ENCODE results near the gene SFXN1.
A peak's percentile ranks its signal among the peaks of the same experiment; 100 is the strongest.

SFXN1 gene

DNA sequence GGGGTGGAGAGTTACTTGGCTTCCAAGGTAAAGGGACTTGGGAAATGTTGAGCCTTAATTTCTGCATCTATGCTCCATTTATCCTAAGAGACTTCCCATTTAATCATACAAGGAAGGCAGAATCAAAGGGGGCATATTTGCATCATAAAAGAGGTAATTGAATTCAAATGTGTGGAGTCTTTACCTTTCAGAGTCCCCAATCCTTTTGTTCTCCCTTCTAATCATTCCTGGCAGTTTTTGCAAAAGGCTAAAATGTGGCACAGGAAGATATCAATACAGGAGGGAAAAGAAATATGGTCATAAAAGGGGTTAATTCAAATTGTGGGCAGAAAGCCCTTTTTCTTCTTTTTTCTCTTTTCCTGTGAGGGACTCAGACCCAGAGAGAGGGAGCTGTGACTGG, 69.5 kb downstream of the SFXN1 start:
- H3K9ac ChIP-seq: no peak overlapping the region
- H4K20me1 ChIP-seq: no peaks in the 10 kb centered on the region
- H3K4me3 ChIP-seq: no peak overlapping the region
- peaks cover 17% of the 10 kb centered on the region; the same call in 1 of the 2 replicates for H3K4me1 ChIP-seq
- H3K27me3 ChIP-seq: no peaks in the 10 kb centered on the region
- TF ChIP-seq Cebpa-rat (IDR thresholded peaks at IDR 0.05): no peak
- no peak overlapping the region for H3K27ac ChIP-seq
- no peaks in the 10 kb centered on the region for H3K36me3 ChIP-seq
- peak overlapping the region; percentile 10; the same call in 1 of the 2 replicates for H3K4me2 ChIP-seq
- H3K9me3 ChIP-seq: no peaks in the 10 kb centered on the region

GRCh38 chr5:175548626-175549311, 70.4 kb downstream of the SFXN1 start:
- Histone ChIP-seq H3K9me3 (no peaks in the 10 kb centered on the region), H3K4me2 (no peak overlapping the region), H3K4me1 (peaks cover 17% of the 10 kb centered on the region; the same call in 1 of the 2 replicates), H3K4me3 (no peak overlapping the region), H4K20me1 (no peaks in the 10 kb centered on the region), H3K36me3 (no peaks in the 10 kb centered on the region), H3K27me3 (no peaks in the 10 kb centered on the region), H3K9ac (no peak overlapping the region), H3K27ac (no peak overlapping the region)
- no peak for TF ChIP-seq Cebpa-rat (IDR thresholded peaks at IDR 0.05)

DNA sequence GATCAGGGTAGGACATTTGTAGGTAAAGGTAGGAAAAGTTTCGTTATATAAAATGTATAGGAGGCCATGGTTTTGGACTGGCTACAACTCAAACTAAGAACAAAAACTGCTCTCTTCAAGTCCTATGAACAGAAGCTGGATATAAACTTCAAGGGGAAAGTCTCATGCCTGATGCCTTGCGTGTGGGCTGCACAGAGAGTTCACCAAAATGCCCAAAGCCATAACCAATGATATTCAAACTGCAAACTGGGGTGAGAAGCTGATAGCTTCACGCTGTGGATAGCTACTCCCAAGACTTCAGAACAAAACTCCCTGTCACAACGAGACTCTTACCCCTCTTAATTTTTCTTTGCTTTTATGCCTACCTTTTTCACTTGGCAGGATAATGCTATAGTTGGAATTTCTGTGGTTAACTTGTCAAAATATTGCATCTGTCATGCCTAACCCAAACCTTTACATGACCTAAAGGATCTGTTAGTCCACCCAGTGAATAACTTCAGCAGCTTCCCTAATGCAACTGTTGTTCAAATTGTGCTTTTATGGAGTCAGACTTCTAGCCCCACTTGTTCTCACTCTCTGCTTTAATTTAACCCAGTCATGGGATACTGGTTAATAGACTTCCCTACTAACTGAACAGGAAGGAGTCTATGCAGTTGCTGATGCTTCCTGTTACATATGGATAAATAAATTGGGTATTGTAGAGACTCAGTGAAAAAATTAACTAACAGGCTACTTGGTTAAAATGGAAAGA, 71.9 kb downstream of the SFXN1 start:
- no peaks in the 10 kb centered on the region for H4K20me1 ChIP-seq
- no peaks in the 10 kb centered on the region for H3K9me3 ChIP-seq
- no peak overlapping the region for H3K4me3 ChIP-seq
- H3K9ac ChIP-seq: no peak overlapping the region
- no peak for TF ChIP-seq Cebpa-rat (IDR thresholded peaks at IDR 0.05)
- peaks cover 23% of the 10 kb centered on the region for H3K4me1 ChIP-seq
- no peak overlapping the region for H3K27ac ChIP-seq
- no peak overlapping the region for H3K4me2 ChIP-seq
- H3K36me3 ChIP-seq: no peaks in the 10 kb centered on the region
- H3K27me3 ChIP-seq: no peaks in the 10 kb centered on the region

DNA sequence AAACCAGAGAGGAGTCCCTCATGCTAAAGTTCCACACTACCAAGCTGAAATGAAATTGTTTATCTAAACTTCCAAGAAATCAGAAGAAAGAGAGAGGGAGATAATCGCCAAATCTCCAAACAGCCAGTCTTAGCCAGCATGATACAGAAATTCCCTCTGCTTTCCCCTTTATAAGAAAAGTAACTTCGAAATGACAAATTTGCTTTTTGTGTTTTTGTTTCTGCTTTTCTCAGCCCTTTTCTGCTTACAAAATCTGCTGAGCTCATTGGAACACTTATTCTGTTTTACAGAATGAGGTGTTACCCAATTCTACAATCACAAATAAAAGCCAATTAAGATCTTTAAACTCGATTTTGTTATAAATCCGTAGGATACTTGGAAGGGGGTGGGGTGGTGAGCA, 72.9 kb downstream of the SFXN1 start:
- Histone ChIP-seq H3K9me3 (no peaks in the 10 kb centered on the region), H3K36me3 (no peaks in the 10 kb centered on the region), H3K4me1 (peaks cover 26% of the 10 kb centered on the region), H3K27ac (no peak overlapping the region), H4K20me1 (no peaks in the 10 kb centered on the region), H3K9ac (no peak overlapping the region), H3K4me2 (no peak overlapping the region), H3K27me3 (no peaks in the 10 kb centered on the region), H3K4me3 (no peak overlapping the region)
- no peak for TF ChIP-seq Cebpa-rat (IDR thresholded peaks at IDR 0.05)

DNA sequence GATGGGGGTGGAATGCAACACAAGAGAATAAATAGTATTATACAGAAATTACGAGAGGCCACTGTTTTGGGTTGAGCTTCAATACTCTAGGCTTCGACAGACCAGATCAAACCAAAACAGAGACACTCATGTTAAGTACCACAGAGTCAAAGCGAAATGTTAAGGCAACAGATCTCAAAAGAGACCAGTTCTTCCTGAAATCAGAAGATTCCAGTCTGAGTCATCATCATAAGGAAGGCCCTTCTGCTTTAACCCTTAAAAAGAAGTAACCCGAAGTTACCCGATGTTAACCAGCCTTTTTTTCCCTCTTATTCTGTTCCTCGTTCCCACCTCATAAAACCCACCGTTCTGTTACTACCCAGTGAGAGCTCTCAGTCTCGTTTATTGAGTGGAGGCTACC, 75.9 kb downstream of the SFXN1 start:
- TF ChIP-seq Cebpa-rat (IDR thresholded peaks at IDR 0.05): no peak
- Histone ChIP-seq H3K27ac (no peak overlapping the region), H3K4me3 (no peak overlapping the region), H3K4me1 (peaks cover 14% of the 10 kb centered on the region), H3K36me3 (no peaks in the 10 kb centered on the region), H4K20me1 (no peaks in the 10 kb centered on the region), H3K27me3 (no peaks in the 10 kb centered on the region), H3K9ac (no peak overlapping the region), H3K9me3 (no peaks in the 10 kb centered on the region), H3K4me2 (no peak overlapping the region)

DNA sequence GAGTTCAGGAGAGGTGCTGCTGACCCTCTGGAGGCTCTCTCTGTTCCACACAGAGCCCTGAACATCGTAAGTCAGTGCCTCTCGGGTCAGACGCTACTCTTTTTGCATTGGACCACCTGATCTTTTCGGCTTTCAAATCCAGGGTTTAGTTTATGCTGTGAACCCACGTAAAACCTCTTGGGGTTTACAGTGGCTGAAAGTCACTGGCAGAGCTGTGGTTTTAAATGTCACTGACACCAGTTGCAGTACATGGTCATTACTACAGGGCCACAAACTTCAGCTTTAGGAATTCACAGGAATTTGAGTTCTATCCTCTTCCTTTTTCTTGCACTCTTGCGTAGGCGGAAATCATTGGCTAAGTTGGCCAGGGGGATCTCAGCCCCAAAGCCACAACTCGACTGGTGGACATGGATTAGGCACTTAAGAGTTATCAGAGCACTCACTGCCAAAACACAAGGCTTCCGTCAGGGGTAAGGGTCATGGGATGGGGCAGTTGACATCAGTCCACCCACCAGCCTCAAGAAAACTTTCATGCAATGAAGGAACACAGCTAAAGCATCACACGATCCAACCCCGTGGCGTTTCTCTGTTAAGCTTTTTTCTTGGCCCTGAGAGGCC, 76.9 kb downstream of the SFXN1 start:
- H3K27me3 ChIP-seq: no peaks in the 10 kb centered on the region
- TF ChIP-seq Cebpa-rat (IDR thresholded peaks at IDR 0.05): no peak
- H3K9ac ChIP-seq: no peak overlapping the region
- H3K9me3 ChIP-seq: no peaks in the 10 kb centered on the region
- no peaks in the 10 kb centered on the region for H4K20me1 ChIP-seq
- no peak overlapping the region for H3K4me3 ChIP-seq
- H3K4me2 ChIP-seq: peak overlapping the region; percentile 69
- H3K4me1 ChIP-seq: peaks cover 22% of the 10 kb centered on the region
- no peak overlapping the region for H3K27ac ChIP-seq
- H3K36me3 ChIP-seq: no peaks in the 10 kb centered on the region

DNA sequence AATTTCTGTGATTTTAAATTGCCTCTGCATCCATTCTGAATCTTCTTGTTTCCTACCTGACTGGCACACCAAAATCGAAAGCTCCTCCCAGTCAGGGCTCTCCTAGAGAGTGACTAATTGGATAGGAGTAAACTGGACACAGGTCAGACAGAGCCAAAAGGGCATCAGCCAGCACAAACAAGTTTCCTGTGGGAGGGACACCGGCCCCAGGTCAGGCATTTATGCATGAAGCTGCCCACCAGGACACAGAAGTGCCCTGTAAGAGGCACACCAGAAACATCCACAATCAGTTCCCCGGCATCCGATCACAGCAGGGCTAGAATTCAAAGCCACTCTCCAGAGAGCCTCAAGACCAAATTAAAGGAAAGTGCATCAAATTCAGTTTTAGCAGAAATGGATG, 78.4 kb downstream of the SFXN1 start:
- Histone ChIP-seq H3K27ac (no peak overlapping the region), H3K27me3 (no peaks in the 10 kb centered on the region), H3K36me3 (no peaks in the 10 kb centered on the region), H3K4me1 (peaks cover 34% of the 10 kb centered on the region), H3K9ac (no peak overlapping the region), H3K4me3 (no peak overlapping the region), H3K4me2 (no peak overlapping the region), H4K20me1 (no peaks in the 10 kb centered on the region), H3K9me3 (no peaks in the 10 kb centered on the region)
- no peak for TF ChIP-seq Cebpa-rat (IDR thresholded peaks at IDR 0.05)

GRCh38 chr5:175557778-175558177, 79.4 kb downstream of the SFXN1 start:
- no peak overlapping the region for H3K4me3 ChIP-seq
- H3K4me1 ChIP-seq: peaks cover 40% of the 10 kb centered on the region
- no peak overlapping the region for H3K4me2 ChIP-seq
- H3K27ac ChIP-seq: no peak overlapping the region
- no peaks in the 10 kb centered on the region for H4K20me1 ChIP-seq
- no peaks in the 10 kb centered on the region for H3K36me3 ChIP-seq
- TF ChIP-seq Cebpa-rat (IDR thresholded peaks at IDR 0.05): no peak
- H3K9ac ChIP-seq: no peak overlapping the region
- H3K27me3 ChIP-seq: no peaks in the 10 kb centered on the region
- no peaks in the 10 kb centered on the region for H3K9me3 ChIP-seq

DNA sequence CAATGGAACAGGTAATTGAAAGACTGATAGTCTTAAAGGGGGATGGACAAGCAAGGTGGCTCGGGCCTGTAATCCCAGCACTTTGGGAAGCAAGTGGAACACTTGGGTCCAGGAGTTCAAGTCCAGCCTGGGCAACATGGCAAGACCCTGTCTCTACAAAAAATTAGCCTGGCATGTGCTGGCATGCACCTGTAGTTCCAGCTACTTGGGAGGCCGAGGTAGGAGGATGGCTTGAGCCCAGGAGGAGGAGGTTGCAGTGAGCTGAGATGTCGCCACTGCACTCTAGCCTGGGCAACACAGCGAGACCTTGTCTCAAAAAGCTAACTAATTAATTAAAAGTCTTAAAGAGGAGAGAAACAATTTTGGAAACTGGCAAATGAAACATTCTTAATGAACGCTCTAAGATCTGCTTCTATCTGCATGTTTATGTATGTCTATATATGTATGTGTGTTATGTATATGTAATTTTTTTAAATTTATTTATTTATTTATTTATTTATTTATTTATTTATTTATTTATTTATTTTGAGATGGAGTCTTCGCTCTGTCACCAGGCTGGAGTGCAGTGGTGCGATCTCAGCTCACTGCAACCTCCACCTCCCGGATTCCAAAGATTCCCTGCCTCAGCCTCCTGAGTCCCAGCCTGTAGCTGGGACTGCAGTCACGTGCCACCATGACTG, 80.6 kb downstream of the SFXN1 start:
- H3K9me3 ChIP-seq: no peaks in the 10 kb centered on the region
- TF ChIP-seq Cebpa-rat (IDR thresholded peaks at IDR 0.05): no peak
- no peaks in the 10 kb centered on the region for H4K20me1 ChIP-seq
- H3K4me1 ChIP-seq: peaks cover 40% of the 10 kb centered on the region
- H3K9ac ChIP-seq: no peak overlapping the region
- H3K36me3 ChIP-seq: no peaks in the 10 kb centered on the region
- H3K4me2 ChIP-seq: no peak overlapping the region
- H3K27me3 ChIP-seq: no peaks in the 10 kb centered on the region
- no peak overlapping the region for H3K4me3 ChIP-seq
- no peak overlapping the region for H3K27ac ChIP-seq

GRCh38 chr5:175560011-175560410, 81.7 kb downstream of the SFXN1 start:
- Histone ChIP-seq H4K20me1 (no peaks in the 10 kb centered on the region), H3K9me3 (no peaks in the 10 kb centered on the region), H3K27me3 (no peaks in the 10 kb centered on the region), H3K9ac (no peak overlapping the region), H3K4me3 (no peak overlapping the region), H3K4me1 (peaks cover 34% of the 10 kb centered on the region), H3K27ac (no peak overlapping the region), H3K4me2 (peak overlapping the region; percentile 48), H3K36me3 (no peaks in the 10 kb centered on the region)
- no peak for TF ChIP-seq Cebpa-rat (IDR thresholded peaks at IDR 0.05)
